Fibroblast of lung (primary cell): Measurements from ENCODE around the gene HDAC4.

Experiments
- EZH2 ChIP-seq: IDR thresholded peaks from 2 replicates; pipeline ENCODE4 v1.5.1; 2012; ENCODE audit warnings: low read length, control low read depth, mild to moderate bottlenecking; ENCODE audit errors: missing control alignments
- TF ChIP-seq, protein P1 (sequence below), 2 donors: IDR thresholded peaks in 1 of 2; conservative IDR thresholded peaks in 1 of 2; 1 replicate in 1 of 2; 2 replicates in 1 of 2; pipeline ENCODE4 v1.5.1; 2011 to 2012; ENCODE audit warnings: low read length in 2 of 2, control low read depth in 1 of 2, inconsistent platforms in 1 of 2, low read depth in 1 of 2, mild to moderate bottlenecking in 1 of 2

DNA sequence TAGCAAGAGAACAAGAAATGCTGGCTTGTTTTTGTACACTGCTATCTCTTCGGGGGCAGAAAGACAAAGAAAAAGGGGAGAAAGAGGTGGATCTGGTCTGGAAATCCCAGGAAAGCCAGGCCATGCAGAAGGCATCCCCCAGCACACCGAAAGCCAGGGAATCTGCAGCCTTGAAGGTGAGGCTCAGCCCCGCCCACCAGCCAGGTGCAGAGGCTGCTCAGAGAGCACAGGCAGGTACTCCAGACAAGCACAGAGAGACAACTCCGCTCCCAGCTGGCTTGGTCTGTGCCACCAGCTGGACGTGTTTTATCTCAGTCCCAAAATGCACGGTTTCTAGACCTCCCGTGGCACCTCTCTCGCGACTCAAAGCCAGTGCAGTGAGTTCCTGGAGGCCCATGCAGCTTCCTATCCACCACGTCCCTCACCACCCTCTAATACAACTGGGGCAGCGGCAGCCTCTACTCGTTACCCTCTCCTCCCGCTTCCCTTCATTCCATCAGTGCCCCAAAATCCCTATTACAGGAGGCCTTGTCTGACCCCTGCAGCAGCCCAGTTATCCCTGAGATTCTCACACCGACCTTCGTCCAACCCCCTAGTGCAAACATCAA is 62.8 kb downstream of the HDAC4 start:
- TF ChIP-seq, protein P1, sequence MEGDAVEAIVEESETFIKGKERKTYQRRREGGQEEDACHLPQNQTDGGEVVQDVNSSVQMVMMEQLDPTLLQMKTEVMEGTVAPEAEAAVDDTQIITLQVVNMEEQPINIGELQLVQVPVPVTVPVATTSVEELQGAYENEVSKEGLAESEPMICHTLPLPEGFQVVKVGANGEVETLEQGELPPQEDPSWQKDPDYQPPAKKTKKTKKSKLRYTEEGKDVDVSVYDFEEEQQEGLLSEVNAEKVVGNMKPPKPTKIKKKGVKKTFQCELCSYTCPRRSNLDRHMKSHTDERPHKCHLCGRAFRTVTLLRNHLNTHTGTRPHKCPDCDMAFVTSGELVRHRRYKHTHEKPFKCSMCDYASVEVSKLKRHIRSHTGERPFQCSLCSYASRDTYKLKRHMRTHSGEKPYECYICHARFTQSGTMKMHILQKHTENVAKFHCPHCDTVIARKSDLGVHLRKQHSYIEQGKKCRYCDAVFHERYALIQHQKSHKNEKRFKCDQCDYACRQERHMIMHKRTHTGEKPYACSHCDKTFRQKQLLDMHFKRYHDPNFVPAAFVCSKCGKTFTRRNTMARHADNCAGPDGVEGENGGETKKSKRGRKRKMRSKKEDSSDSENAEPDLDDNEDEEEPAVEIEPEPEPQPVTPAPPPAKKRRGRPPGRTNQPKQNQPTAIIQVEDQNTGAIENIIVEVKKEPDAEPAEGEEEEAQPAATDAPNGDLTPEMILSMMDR (conservative IDR thresholded peaks at IDR 0.05 in 1 of 2, IDR thresholded peaks at IDR 0.05 in 1 of 2; ENCODE audit: low read depth in 1 of 2, low read length in 2 of 2) = no peak
- no peak for TF ChIP-seq EZH2
